ENCODE results near the gene DLL1. TPM values are rescaled to one million over a fixed set of nuclear protein-coding genes. Genes with fewer than 3 reads are reported as not detected.

The DLL1 gene
- total RNA-seq, 1 donor from 2014 or later, result 14.6 TPM

DNA sequence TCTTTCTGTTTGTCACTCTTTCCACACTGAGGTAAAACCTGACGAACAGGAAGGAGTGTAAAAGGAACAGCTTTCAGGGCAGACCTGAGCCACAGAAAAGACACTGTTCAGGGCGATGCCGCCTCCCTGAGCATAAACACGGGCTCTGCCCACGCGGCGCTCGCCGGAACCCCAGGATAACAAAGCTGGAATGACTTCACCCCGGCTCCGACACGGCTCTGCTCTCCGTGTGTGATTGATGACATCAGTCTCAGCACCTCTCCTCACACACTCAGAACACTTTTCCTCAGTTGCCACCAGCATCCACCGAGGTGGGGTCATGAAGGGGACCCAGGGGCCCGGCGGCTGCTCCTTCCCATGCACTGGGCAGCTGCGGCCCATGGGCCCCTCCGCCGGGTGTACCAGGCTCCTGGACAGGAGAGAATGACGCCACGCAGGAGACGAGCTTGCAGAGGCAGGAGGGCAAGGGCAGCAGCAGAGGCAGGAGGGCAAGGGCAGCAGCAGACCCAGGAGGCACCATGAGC, 43.6 kb downstream of the DLL1 start:
- intact Hi-C loops (cut with DNase I), result no loop called here
- Histone ChIP-seq H3K27me3 (peaks cover 38% of the 10 kb centered on the region), H3K27ac (no peak overlapping the region), H3K9me3 (no peaks in the 10 kb centered on the region), H3K36me3 (no peaks in the 10 kb centered on the region), H3K4me1 (no peaks in the 10 kb centered on the region), H3K4me3 (no peak overlapping the region)
- TF ChIP-seq, protein P1, sequence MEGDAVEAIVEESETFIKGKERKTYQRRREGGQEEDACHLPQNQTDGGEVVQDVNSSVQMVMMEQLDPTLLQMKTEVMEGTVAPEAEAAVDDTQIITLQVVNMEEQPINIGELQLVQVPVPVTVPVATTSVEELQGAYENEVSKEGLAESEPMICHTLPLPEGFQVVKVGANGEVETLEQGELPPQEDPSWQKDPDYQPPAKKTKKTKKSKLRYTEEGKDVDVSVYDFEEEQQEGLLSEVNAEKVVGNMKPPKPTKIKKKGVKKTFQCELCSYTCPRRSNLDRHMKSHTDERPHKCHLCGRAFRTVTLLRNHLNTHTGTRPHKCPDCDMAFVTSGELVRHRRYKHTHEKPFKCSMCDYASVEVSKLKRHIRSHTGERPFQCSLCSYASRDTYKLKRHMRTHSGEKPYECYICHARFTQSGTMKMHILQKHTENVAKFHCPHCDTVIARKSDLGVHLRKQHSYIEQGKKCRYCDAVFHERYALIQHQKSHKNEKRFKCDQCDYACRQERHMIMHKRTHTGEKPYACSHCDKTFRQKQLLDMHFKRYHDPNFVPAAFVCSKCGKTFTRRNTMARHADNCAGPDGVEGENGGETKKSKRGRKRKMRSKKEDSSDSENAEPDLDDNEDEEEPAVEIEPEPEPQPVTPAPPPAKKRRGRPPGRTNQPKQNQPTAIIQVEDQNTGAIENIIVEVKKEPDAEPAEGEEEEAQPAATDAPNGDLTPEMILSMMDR (IDR thresholded peaks at IDR 0.05), result no peak
- no peak for DNase-seq
- ATAC-seq, result no peak

DNA sequence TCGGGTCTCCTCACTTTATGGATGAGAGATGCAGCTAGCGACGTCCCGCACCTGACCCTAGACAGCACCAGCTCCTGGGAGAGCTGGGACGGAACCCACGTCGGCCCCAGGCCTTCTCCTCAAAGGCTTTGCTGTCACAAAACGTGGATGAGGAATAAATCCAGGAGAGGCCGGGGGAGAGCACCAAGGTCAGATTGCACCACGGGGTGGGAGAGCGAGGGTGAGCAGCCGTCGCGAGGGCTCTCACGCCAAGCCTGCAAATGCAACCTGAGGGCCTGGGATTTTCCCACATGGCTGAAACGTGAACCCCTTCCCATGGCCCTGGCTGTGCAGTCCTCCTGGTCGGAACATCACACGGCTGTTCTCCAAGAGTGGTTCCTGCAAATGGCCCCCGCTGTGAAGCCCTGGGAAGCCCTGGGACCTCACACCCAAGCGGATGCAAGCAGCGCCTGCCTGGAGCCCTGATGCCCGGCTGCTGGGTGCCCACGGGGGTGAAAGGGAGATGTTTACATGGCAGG, 45.3 kb downstream of the DLL1 start:
- no peak overlapping the region for H3K4me3 ChIP-seq
- TF ChIP-seq, protein P1 (IDR thresholded peaks at IDR 0.05), result no peak
- DNase-seq (no peak), ATAC-seq (no peak)
- no peaks in the 10 kb centered on the region for H3K36me3 ChIP-seq
- H3K27me3 ChIP-seq, result peaks cover 38% of the 10 kb centered on the region
- H3K4me1 ChIP-seq, result no peaks in the 10 kb centered on the region
- intact Hi-C loops (cut with DNase I), result no loop called here
- H3K27ac ChIP-seq, result no peak overlapping the region
- H3K9me3 ChIP-seq, result no peaks in the 10 kb centered on the region

DNA sequence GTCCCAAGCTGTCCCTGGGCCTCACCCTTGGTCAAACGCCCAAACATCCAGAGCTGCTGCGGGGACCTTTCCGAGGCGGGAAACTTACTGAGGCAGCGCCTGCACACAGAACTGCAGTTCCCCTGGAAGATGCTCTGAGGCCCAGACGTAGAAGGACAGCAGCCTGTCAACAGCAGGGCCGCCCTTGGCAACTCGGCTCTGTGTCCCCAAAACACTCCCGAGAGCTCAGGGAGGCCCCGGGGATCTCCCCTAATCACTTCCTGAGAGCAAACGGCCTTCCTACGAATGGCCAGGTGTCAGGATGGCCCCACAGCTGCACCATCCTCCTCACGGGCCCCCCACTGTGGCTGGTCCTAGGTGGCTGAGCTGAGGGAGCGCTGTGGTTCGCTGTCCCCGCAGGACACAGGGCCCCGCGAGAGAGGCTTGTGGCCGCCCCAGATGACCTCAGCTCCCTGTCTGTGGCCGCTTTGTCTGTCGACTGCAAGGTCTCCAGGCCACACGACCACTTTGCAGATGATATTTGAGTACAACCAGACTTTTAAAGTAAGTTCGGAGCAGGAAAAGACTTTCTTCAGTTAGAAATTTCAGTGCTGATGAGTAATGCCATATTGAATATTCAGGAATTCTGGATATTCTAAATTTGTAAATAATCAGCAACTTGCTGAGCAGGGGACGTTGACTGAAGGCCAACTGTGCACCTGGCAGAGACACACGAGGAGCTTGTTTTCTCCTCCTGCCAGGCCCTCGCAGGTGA, 46.0 kb downstream of the DLL1 start:
- Histone ChIP-seq H3K4me1 (no peaks in the 10 kb centered on the region), H3K4me3 (no peak overlapping the region), H3K27me3 (peaks cover 32% of the 10 kb centered on the region), H3K27ac (no peak overlapping the region), H3K9me3 (no peaks in the 10 kb centered on the region), H3K36me3 (no peaks in the 10 kb centered on the region)
- TF ChIP-seq, protein P1 (IDR thresholded peaks at IDR 0.05), result no peak
- DNase-seq, result no peak
- no peak for ATAC-seq
- intact Hi-C loops (cut with DNase I), result no loop called here

DNA sequence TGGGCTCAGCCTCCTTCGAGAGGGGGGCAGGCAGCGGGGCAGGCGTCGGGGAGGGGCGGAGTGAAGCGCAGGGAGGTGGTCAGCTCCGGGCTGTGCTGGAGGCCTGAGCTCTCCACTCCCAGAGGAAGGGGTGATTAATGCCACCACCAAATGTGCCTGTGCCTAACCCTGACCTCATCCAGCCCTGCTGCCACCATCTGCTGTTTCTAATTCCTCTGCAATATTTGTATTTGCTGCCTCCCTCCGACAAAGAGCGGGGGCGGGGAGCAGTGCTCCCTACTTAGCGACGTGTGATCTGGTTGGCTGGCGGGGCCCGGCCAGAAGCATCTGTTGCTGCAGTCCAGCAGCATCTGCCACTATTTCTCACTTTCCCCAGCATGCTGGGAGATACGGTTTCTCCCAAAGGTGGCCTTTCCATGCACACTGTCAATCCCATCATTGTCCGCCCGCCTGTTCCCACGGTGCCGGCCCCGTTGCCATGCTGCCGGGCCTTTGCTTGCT, 47.0 kb downstream of the DLL1 start:
- DNase-seq (no peak), ATAC-seq (peak; percentile 26)
- peaks cover 23% of the 10 kb centered on the region for H3K27me3 ChIP-seq
- H3K9me3 ChIP-seq, result no peaks in the 10 kb centered on the region
- TF ChIP-seq, protein P1 (IDR thresholded peaks at IDR 0.05), result no peak
- H3K27ac ChIP-seq, result no peak overlapping the region
- intact Hi-C loops (cut with DNase I), result no loop called here
- H3K4me1 ChIP-seq, result no peaks in the 10 kb centered on the region
- no peak overlapping the region for H3K4me3 ChIP-seq
- H3K36me3 ChIP-seq, result no peaks in the 10 kb centered on the region

DNA sequence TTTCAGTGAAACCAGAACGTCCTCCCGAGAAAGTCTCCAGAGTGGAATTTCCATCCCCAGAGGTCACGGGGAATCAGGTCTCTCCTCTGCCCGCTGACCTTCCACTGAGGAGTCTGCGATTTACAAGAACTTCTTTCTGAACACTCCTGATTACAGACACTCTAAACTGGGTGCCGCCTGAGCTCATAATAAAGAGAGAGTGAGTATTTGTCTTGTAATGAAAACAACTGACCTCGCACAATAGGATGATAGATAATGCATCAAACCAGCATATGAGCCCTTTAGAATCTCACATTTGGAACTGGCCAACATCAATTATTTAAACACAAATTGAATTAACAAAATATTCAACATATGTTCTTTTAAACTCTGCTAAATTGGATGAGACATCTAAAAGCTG, 47.5 kb downstream of the DLL1 start:
- DNase-seq, result no peak
- TF ChIP-seq, protein P1 (IDR thresholded peaks at IDR 0.05), result no peak
- Histone ChIP-seq H3K36me3 (no peaks in the 10 kb centered on the region), H3K4me1 (no peaks in the 10 kb centered on the region), H3K27me3 (peaks cover 19% of the 10 kb centered on the region), H3K27ac (no peak overlapping the region), H3K4me3 (no peak overlapping the region), H3K9me3 (no peaks in the 10 kb centered on the region)
- no peak for ATAC-seq
- intact Hi-C loops (cut with DNase I), result no loop called here

Data from upper lobe of right lung (tissue), 1 donor.